GM12878 (cell line): ENCODE data around the gene LPAR6. TPM values are rescaled to one million over a fixed set of nuclear protein-coding genes. Genes with fewer than 3 reads are reported as not detected.
A peak's percentile ranks its signal among the peaks of the same experiment; 100 is the strongest.

Source experiments
- ATAC-seq: fragments of 200-7000 bp; cut with Tn5 transposase; 3 replicates; pipeline ENCODE4 v1.9.1; 2020; ENCODE audit warnings: mild to moderate bottlenecking, moderate library complexity
- BruUV-seq: library from RNA; stranded (reverse); fragments of 400-500 nt; replicated peaks from 2 replicates; lab custom pipeline; 2021; lab: Mats Ljungman, UMichigan
- CTCF ChIA-PET: fragments of 300-600 bp; sonication (Branson Sonifier 250); formaldehyde crosslinking; extraction: SDS; loops from one replicate; lab custom pipeline; 2021; ENCODE audit warnings: inconsistent platforms; lab: Yijun Ruan, JAX
- POLR2A ChIA-PET: fragments of 350-600 bp; formaldehyde crosslinking; extraction: SDS; loops from one replicate; lab custom pipeline; 2021; ENCODE audit warnings: inconsistent platforms; lab: Charles Lee
- RAD21 ChIA-PET: fragments of 300-600 bp; sonication (Branson Sonifier 250); formaldehyde crosslinking; loops from one replicate; lab custom pipeline; 2023; ENCODE audit warnings: antibody characterized with exemption; ENCODE audit not compliant: unreplicated experiment; lab: Charles Lee
- SMC1A ChIA-PET: fragments of 300-600 bp; sonication (Branson Sonifier 250); formaldehyde crosslinking; loops from one replicate; lab custom pipeline; 2023; ENCODE audit not compliant: unreplicated experiment, uncharacterized antibody; lab: Charles Lee
- DNase-seq: peaks from one replicate; pipeline ENCODE4 v3.0.0-alpha.2; 2011; ENCODE audit warnings: low read depth, low spot score
- FAIRE-seq: peaks from 3 replicates; lab custom pipeline; 2011; peaks lifted over from hg19 to GRCh38; lab: Jason Lieb, UNC
- H2AFZ ChIP-seq: 2 replicates; pipeline ENCODE4 v1.6.0; 2011; ENCODE audit warnings: low read depth, low read length, control low read depth; ENCODE audit not compliant: control insufficient read depth
- H3K27ac ChIP-seq: 2 replicates; pipeline ENCODE4 v1.5.1; 2011; ENCODE audit warnings: control low read depth; ENCODE audit not compliant: control insufficient read depth, insufficient read depth
- H3K27me3 ChIP-seq, 2 experiments: replicated peaks in 1 of 2; 2 replicates each; pipeline versions ENCODE4 v1.6.0 to v1.6.1; 2011; ENCODE audit warnings: low read length in 1 of 2; ENCODE audit not compliant: control insufficient read depth in 2 of 2, insufficient read depth in 2 of 2
- H3K36me3 ChIP-seq, 2 experiments: 2 replicates each; pipeline ENCODE4 v1.5.1; 2011; ENCODE audit warnings: low read length in 1 of 2; ENCODE audit not compliant: control insufficient read depth in 2 of 2, insufficient read depth in 2 of 2
- H3K4me1 ChIP-seq: 2 replicates; pipeline ENCODE4 v1.6.1; 2011; ENCODE audit warnings: mild to moderate bottlenecking, low read length, moderate library complexity, mixed read lengths; ENCODE audit not compliant: control insufficient read depth, insufficient read depth
- H3K4me2 ChIP-seq: 2 replicates; pipeline ENCODE4 v1.6.0; 2011; ENCODE audit warnings: control low read depth; ENCODE audit not compliant: control insufficient read depth, insufficient read depth
- H3K4me3 ChIP-seq: fragments of 200-600 bp; sonication (generic); 2 replicates; pipeline ENCODE4 v1.5.1; 2016
- H3K79me2 ChIP-seq: 2 replicates; pipeline ENCODE4 v1.6.0; 2011; ENCODE audit warnings: low read length; ENCODE audit not compliant: control insufficient read depth, insufficient read depth
- H3K9ac ChIP-seq: 2 replicates; pipeline ENCODE4 v1.8.0; 2011; ENCODE audit warnings: low read length, control low read depth, mixed read lengths; ENCODE audit not compliant: control insufficient read depth, insufficient read depth
- H3K9me3 ChIP-seq: replicated peaks from 3 replicates; pipeline ENCODE4 v1.5.1; 2011; ENCODE audit warnings: mild to moderate bottlenecking, low read length; ENCODE audit not compliant: control insufficient read depth, insufficient read depth
- H4K20me1 ChIP-seq: 2 replicates; pipeline ENCODE4 v1.6.0; 2011; ENCODE audit not compliant: control insufficient read depth, insufficient read depth
- HDAC6 ChIP-seq: fragments of 200-600 bp; sonication (generic); IDR thresholded peaks from one replicate; pipeline ENCODE4 v1.8.0; 2017; ENCODE audit warnings: antibody characterized with exemption; ENCODE audit not compliant: unreplicated experiment
- IRF4 ChIP-seq: IDR thresholded peaks from 2 replicates; pipeline ENCODE4 v1.6.1; 2011; ENCODE audit warnings: low read depth, low read length
- NR2C1 ChIP-seq: fragments of 450-650 bp; IDR thresholded peaks from 2 replicates; pipeline ENCODE4 v1.6.1; 2017; ENCODE audit warnings: antibody characterized with exemption, mild to moderate bottlenecking, moderate library complexity
- RB1 ChIP-seq: fragments of 450-650 bp; formaldehyde crosslinking; IDR thresholded peaks from 2 replicates; pipeline ENCODE4 v1.6.1; 2017; ENCODE audit warnings: mild to moderate bottlenecking, borderline replicate concordance
- YY1 ChIP-seq: IDR thresholded peaks from 2 replicates; pipeline ENCODE4 v1.6.1; 2011; ENCODE audit warnings: low read depth, mild to moderate bottlenecking, low read length
- ZBTB40 ChIP-seq: fragments of 450-650 bp; IDR thresholded peaks from 2 replicates; pipeline ENCODE4 v1.6.1; 2016; ENCODE audit warnings: mild to moderate bottlenecking, moderate library complexity, borderline replicate concordance
- WGBS: methylation state at CpG from one replicate; pipeline ENCODE4 v1.1.6; 2016; ENCODE audit warnings: low lambda C conversion rate; ENCODE audit not compliant: insufficient replicate concordance, insufficient coverage; ENCODE audit errors: missing lambda C conversion rate; 5-methylcytosine and 5-hydroxymethylcytosine counted together
- in situ Hi-C: fragments of 300-500 bp; cut with MboI; formaldehyde crosslinking; loops from 9 replicates; pipeline ENCODE4 v1.14.3; 2018; ENCODE audit warnings: mixed read lengths
- intact Hi-C: fragments of 100-400 bp; cut with micrococcal nuclease; formaldehyde crosslinking; loops from one replicate; pipeline ENCODE4 v1.14.2; 2022; ENCODE audit not compliant: unreplicated experiment
- polyA plus RNA-seq, 11 experiments: library from polyadenylated mRNA; depleted of rRNA in 4 of 11; unstranded in 6 of 11; stranded (reverse) in 5 of 11; fragments of >200 nt; fragmentation: Nextera tagmentation in 4 of 11; fragmentation: Illumina TruSeq in 1 of 11; extraction: Ambion mirVana in 4 of 11; extraction: Trizol in 1 of 11; gene quantifications; 1 replicate in 1 of 11; 2 replicates in 10 of 11; pipeline versions ENCODE4 v1.2.1 to v1.2.3, GENCODE V29; 2011 to 2016; ENCODE audit warnings: inconsistent platforms in 2 of 11, missing spikeins in 2 of 11, low read depth in 1 of 11
- total RNA-seq, 4 experiments: library from RNA; depleted of rRNA in 3 of 4; stranded (reverse); fragments of >200 nt in 3 of 4; fragmentation: Illumina TruSeq in 1 of 4; extraction: Trizol in 1 of 4; gene quantifications; 2 replicates each; pipeline versions ENCODE4 v1.2.1 to v1.2.3, GENCODE V29; 2013 to 2021

Gene LPAR6
- total and polyA plus RNA-seq, 10 of the 15 experiments (the other 5 are each of a cell fraction or from before 2014, with no cell fraction given) = 1.4 to 4.2 (median 2.8) TPM

- H3K4me2 ChIP-seq = no peak overlapping the region
- RAD21 ChIA-PET = no interaction called here
- no peak for DNase-seq
- no peaks in the 10 kb centered on the region; the same call in 2 of the 3 replicates for H3K9me3 ChIP-seq
- CTCF ChIA-PET = interaction anchor here (0.8 to 1.1 kb wide), 2 partner anchors 8 to 20 kb away, joined by 3 read pairs; no protein-coding TSS in a partner anchor
- POLR2A ChIA-PET = no interaction called here
- no TSS peak for BruUV-seq
- no peaks in the 10 kb centered on the region for H3K4me1 ChIP-seq
- peak; percentile 49 for FAIRE-seq
- intact Hi-C loops = no loop called here
- no peaks in the 10 kb centered on the region for H4K20me1 ChIP-seq
- no peak overlapping the region for H3K27ac ChIP-seq
- in situ Hi-C loops = no loop called here
- H3K36me3 ChIP-seq = peaks cover 0 to 5% of the 10 kb centered on the region in 2 experiments; a peak in 1 of 4 replicates
- TF ChIP-seq RB1 = no peak
- TF ChIP-seq YY1 = no peak
- TF ChIP-seq HDAC6 = no peak
- TF ChIP-seq IRF4 = no peak
- TF ChIP-seq ZBTB40 = no peak
- TF ChIP-seq NR2C1 = no peak
- 96% methylated on average over 1 of the region's 1 CpG for WGBS
- H3K27me3 ChIP-seq = no peaks in the 10 kb centered on the region
- H3K4me3 ChIP-seq = no peak overlapping the region
- H3K9ac ChIP-seq = no peak overlapping the region
- no peak overlapping the region for H2AFZ ChIP-seq
- SMC1A ChIA-PET = interaction anchor here (0.7 to 2.0 kb wide), 5 partner anchors 11 to 109 kb away, joined by 3 to 8 read pairs (median 3); no protein-coding TSS in a partner anchor
- ATAC-seq = no peak
- no peaks in the 10 kb centered on the region; the same call in 1 of the 2 replicates for H3K79me2 ChIP-seq
Measured at GRCh38 chr13:48443442-48444208, 30.7 kb upstream of the LPAR6 start.
